SK-N-MC (cell line): ENCODE data around the gene EME2.

Source experiments
- EZH2 ChIP-seq: fragments of 200-600 bp; sonication (generic); IDR thresholded peaks from one replicate; pipeline ENCODE4 v1.6.1; 2017; ENCODE audit warnings: antibody characterized with exemption
- FOXP2 ChIP-seq: optimal IDR thresholded peaks from 2 replicates; pipeline ENCODE3; 2011; ENCODE audit warnings: mild to moderate bottlenecking, moderate library complexity; ENCODE audit not compliant: insufficient read depth; ENCODE audit errors: extremely low read length, control extremely low read depth
- POLR2AphosphoS5 ChIP-seq: IDR thresholded peaks from 2 replicates; pipeline ENCODE4 v1.6.1; 2012; ENCODE audit warnings: mild to moderate bottlenecking, low read depth, low read length, borderline replicate concordance

DNA sequence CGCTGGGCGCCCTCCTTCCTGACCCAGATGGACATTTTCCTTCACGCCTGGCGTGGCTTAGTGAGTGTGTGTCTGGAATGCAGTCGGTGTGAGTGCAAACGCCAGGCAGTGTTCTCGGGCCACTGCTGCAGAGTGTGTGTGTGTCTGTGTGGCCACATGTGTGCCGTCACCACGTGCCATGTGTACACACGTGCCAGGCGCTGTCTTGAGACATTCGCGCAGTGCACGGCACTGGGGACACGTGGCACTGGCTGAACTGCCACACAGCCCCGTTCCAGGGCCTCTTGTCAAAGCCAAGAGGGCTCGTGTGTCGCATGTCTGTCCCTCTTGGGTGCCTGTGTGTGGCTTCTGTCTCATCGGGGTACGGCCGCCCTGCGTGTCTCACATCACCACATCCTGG is 37.8 kb upstream of the EME2 start:
- TF ChIP-seq EZH2: no peak
- TF ChIP-seq POLR2AphosphoS5: no peak
- no peak for TF ChIP-seq FOXP2
